LNCaP clone FGC (cell line): Measurements from ENCODE around the gene COX8C.
"Not testable (repeated sequence)": the region's sequence is repeated elsewhere in the genome, so short reads cannot be mapped to it uniquely, and the experiment has no call there.

Source experiments
- DNase-seq: peaks from one replicate; pipeline ENCODE4 v3.0.0-alpha.2; 2011; ENCODE audit warnings: low read depth
- H3K4me3 ChIP-seq: 2 replicates; pipeline ENCODE4 v1.5.1; 2011; ENCODE audit warnings: mild to moderate bottlenecking, low read depth, low read length, control low read depth
- CTCF ChIP-seq: IDR thresholded peaks from 2 replicates; pipeline ENCODE4 v1.5.1; 2012; ENCODE audit warnings: mild to moderate bottlenecking; ENCODE audit not compliant: control insufficient read depth, insufficient read depth; ENCODE audit errors: extremely low read depth

The COX8C gene

GRCh38 chr14:93369713-93370266, 22.8 kb downstream of the COX8C start:
- no peak for TF ChIP-seq CTCF
- no peak overlapping the region for H3K4me3 ChIP-seq
- no peak for DNase-seq

GRCh38 chr14:93375673-93376156, 28.7 kb downstream of the COX8C start:
- TF ChIP-seq CTCF, result no peak
- no peak for DNase-seq
- no peak overlapping the region for H3K4me3 ChIP-seq

- no peak overlapping the region for H3K4me3 ChIP-seq
- no peak for TF ChIP-seq CTCF
- no peak for DNase-seq
These were observed 32.8 kb downstream of the COX8C start for GRCh38 chr14:93379831-93380230.

- DNase-seq, result no peak
- TF ChIP-seq CTCF, result no peak
- H3K4me3 ChIP-seq, result no peak overlapping the region
These were observed 34.7 kb downstream of the COX8C start for GRCh38 chr14:93381644-93382043.

GRCh38 chr14:93384256-93384655, 37.3 kb downstream of the COX8C start:
- DNase-seq, H3K4me3 ChIP-seq: not testable (repeated sequence)

- H3K4me3 ChIP-seq, result no peak overlapping the region
- no peak for TF ChIP-seq CTCF
- no peak for DNase-seq
These were observed 48.2 kb downstream of the COX8C start for GRCh38 chr14:93395231-93395630.

- TF ChIP-seq CTCF, result no peak
- H3K4me3 ChIP-seq, result no peak overlapping the region
- no peak for DNase-seq
These were observed 49.5 kb downstream of the COX8C start for GRCh38 chr14:93396456-93396855.
